HG03039 (cell line): ENCODE measurements around the gene BIVM.
"Not testable (repeated sequence)": the region's sequence is repeated elsewhere in the genome, so short reads cannot be mapped to it uniquely, and the experiment has no call there.

Source experiments
- ATAC-seq: cut with Tn5 transposase; IDR thresholded peaks from one replicate; pipeline ENCODE4 v1.9.1; 2021; ENCODE audit warnings: mild to moderate bottlenecking, moderate library complexity; ENCODE audit not compliant: unreplicated experiment

The BIVM gene, protein sequence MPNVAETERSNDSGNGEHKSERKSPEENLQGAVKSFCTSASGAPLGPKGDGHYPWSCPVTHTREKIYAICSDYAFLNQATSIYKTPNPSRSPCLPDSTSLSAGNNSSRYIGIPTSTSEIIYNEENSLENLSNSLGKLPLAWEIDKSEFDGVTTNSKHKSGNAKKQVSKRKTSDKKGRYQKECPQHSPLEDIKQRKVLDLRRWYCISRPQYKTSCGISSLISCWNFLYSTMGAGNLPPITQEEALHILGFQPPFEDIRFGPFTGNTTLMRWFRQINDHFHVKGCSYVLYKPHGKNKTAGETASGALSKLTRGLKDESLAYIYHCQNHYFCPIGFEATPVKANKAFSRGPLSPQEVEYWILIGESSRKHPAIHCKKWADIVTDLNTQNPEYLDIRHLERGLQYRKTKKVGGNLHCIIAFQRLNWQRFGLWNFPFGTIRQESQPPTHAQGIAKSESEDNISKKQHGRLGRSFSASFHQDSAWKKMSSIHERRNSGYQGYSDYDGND

DNA sequence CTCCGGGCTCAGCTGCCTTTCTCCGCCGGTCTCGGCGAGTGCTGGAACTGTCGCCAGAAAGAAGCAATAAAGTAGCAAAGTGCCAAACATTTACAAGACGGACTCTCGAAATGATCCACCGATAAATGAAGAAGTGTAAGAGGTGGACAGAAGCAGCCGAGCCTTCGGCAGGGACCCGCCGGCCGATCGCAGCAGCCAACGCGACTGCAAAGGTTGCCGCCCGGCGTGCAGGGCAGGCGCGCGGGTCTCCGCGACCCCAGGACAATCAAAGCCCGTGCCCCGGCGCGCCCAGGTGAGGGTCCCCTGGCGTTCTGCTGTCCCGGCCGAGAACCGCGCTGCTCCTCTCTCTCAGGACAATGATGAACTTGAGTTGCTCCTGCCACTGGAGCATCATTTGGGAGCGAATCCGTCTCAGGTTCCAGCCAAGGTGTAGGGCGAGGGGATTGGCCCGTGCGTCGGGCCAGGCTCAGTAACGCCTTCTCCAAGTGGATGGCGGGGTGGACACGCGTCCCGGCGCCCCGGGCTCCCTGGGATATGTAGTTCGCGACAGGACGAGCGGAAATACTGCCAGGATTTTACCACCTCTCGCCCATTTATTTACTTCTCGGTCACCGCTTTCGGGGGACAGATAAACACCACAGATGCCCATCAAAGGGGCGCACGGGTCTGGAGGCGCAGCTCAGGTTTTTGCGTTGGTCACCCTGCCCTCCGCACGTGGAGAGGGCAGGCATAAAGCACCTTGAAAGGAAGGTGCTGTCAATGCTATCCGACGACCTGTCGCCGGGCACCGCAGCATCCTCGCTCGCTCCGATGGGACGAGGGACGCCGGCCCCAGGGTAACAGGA lies at the start of gene BIVM, which contains the start of gene POGLUT2:
Gene BIVM, plus strand, starts transcription at position 539 of the 845 bp plus-strand sequence. CDS start 8,149 bp downstream, outside the sequence.
Gene POGLUT2, minus strand, starts transcription at position 396 of the 845 bp plus-strand sequence. Its CDS starts 306 bp downstream, at position 90.
- peak; percentile 83 for ATAC-seq

DNA sequence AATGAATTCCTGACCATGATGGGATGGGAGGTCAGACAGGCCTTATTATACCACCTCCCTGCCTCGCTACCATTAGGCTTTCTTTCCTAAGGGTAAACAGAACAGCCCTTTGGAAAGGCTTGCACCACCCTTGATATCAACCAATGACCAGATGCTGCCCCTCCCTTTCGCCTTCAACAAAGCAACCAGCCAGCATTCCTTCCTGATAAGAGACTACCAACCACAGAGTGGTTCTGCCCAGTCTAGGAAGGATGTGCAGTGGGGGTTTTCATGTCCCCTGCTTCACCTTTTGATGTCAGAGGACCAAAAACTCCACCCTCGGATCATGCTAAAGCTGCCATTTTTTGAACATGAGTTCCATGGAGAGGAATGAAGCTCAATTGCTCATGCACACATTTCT lies 47.0 kb upstream of the BIVM start:
- no peak for ATAC-seq

DNA sequence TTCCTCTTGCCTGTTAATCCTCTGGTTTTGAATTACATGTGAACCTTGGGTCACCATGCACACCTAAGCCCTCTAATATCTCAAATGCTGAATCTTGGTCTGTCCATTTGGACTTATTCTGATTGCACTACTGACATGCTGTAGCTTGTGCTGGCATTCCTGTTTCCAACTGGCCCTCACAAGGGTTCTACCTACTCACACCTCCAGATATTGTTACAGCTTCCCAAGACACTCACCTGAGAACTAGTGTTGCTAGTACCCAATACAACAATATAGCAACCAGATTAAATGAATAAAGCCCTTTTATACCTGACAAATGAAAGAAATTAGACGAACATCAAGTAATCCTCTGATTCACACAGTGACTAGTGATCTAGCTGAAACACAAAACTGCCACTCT lies 41.9 kb upstream of the BIVM start:
- no peak for ATAC-seq

DNA sequence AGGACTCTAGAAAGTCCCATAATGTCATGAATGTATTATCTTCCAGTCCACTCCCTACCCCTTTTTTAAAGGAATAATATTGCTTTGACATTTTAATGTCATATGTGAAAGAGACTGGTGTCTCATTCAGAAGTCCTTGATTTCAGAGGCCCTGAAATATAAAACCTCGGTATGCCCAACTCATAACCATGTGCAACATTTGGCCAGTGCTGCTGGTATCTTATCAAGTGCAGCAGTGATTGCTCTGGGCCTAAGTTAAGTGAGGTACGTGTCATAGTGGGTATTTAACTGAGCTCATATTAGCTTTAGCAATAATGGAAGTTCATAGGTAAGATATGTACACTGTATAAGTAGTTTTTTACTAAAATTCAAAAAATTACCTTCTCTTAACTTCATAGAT lies 40.1 kb upstream of the BIVM start:
- no peak for ATAC-seq

DNA sequence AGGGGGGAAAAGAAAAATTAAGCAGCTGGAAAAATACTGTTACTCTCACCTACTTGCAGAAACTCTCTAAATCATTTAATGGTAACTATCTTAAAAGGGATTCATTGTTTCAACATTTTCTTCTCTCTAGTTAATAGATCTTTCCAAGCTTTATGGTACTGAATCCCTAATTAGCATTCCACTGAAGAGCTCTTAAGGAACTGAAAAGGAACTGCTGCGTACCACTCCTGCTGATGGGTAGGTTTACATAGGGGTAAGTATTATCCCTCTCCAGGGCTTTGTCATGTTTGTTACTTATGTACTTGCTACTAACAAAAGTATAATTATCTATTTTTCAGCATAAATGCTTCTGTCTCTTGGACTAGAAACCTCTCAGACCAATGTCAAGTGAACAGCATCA lies 37.8 kb upstream of the BIVM start:
- no peak for ATAC-seq

DNA sequence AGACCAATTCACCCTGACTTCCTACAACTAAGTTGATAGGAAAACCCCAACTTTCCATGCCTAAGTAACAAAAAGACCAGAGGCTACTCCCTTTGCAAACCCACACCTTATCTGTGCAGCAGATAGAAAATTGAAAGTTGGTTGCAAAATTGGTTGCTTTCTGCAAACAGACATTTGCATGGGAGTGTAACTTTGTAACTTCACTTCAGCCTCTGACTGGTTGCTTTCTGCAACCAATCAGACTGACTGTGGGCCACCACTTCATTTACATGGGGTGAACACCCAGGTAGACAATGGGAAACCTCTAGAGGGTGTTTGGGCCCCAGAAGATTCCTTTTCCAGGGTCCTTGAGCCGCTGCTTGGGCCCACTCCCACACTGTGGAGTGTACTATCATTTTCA lies 35.2 kb upstream of the BIVM start:
- no peak for ATAC-seq

DNA sequence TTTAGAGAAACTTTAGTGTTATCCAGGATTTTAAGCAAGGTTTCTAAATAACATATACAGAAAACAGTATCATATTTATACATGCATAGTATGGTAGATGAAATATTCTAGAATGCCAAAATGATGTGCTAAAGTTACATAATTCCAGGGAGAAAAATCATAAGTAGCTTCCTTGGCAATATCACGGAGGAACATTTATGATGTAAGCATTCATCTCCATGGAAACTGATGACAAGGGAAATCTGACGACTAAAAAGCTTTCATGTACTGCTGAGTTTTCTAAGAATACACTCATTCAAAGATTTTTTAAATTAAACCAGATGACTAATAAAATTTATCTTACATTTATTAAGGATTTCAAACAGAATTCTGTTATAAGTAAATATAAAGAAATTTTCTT lies 30.0 kb upstream of the BIVM start:
- no peak for ATAC-seq

DNA sequence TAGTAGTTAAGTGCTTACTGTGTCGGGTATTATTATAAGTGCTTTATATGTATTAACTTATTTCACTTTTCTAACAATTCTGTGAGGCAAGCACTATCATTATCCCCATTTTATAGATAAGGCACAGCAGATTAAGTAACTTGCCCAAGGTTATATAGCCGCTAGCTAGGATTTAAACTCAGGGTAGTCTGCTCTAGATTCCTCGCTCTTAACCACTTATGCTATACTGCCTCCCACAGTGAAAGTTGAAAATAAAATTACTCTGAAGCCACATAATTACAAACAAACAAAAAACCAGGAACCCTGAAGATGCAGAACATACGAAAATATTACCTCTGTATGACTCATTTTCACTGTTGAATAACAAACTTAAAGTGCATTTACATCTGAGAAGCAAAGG lies 29.2 kb upstream of the BIVM start:
- no peak for ATAC-seq

DNA sequence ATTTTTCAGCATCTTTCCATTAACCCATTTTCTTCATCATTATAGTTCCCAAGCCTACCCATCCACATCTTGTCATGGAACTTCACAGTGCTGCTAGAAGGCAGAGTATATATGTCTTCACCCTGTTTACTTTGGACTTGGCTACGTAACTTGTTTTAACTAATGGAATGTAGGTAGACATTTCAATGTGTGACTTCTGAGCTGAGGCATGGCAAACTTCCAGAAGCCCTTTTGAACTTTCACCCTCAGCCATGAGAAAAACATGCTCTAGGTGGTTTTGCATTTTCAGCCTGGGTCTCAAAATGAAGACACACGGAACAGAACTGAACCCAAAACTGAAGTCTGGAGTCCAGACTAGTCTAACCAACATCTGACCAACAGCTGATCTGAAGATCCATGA lies 28.5 kb upstream of the BIVM start:
- ATAC-seq: no peak

DNA sequence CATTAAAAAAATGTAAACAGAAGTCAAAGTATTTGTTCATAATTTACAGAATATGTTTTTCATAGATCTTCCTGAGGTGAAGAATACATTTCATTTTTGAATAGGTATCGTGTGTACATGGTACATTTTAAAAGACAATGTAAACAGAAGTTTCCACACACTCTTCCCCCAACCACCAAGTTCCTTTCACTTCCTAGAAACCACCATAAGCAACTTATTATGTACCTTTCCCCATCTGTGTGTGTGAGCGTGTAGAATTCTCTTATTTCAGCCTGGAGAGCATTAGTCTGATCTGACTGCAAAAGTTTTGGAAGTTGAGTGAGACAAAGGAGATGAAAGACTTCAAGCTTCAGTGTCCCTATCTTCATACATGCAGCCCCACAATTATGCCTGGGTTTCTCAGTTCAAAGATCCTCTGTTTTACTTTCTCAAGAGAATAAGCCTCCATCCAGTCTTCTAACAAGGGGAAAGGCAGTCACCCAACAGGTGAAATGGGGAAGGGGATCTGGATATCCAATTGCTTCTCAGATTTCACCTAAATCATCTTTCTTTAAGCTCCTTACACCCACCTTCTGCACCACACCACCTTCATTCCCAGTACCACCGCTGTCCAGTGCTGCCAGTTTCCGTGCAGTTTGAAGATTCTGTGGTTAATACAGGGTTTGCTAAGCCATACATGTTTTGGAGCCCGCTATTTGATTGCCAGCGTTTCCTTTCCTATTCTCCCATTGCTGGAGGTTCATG lies 27.4 kb upstream of the BIVM start:
- no peak for ATAC-seq

DNA sequence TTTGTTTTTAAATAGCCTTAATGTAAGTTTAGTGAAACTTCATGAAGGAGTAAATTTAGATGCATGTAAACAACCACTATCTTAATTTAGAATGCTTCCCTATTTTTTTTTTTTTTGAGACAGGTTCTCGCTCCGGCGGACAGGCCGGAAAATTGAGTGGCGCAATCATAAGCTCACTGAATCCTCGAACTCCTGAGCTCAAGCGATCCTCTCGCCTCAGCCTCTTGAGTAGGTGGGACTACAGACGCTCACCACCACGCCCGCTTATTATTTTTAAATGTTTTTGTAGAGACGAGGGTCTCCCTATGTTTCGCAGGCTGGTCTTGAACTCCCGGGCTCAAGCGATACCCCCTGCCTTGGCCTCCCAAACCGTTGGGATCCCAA lies 26.9 kb upstream of the BIVM start:
- no peak for ATAC-seq

DNA sequence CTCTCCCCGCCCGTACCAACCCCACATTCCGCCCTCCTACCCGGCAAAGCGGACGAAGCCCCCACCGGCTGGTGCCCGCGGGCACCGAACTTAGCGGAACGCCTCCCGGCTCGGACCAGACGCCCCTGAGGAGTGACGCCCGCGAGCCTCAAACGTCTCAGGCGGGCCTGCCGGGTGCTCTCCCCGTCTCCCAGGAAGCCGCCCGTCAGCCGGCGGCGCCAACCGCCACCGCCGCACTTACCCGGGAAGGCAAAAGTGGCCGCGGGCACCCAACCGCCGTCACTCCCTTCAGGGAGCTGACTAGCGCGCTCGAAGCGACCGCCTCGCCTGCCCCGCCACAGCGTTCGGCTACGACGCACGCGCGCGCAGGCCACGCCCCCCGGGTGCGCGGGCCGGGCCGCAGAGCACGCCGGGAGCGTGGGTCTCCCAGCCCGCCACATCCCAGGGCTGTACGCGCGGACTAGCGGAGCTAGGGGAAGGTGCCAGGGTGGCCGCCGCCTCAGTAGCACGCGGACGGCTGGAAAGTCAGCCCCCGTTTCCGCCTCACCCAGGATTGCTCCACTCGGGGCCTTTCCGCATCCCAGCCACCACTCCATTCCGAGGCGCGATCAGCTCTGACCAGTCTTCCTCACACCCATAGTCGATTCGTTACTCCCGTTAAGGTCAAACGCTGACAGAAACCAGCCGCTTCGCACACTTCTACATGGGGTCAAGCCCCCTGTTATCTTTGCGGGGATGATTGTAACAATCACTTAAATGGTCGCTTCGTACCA lies 25.3 kb upstream of the BIVM start, which contains the start of gene TEX30:
Gene TEX30, minus strand, starts transcription at position 346 of the 773 bp plus-strand sequence. CDS start 3,760 bp downstream, outside the sequence.
- ATAC-seq: peak; percentile 94

DNA sequence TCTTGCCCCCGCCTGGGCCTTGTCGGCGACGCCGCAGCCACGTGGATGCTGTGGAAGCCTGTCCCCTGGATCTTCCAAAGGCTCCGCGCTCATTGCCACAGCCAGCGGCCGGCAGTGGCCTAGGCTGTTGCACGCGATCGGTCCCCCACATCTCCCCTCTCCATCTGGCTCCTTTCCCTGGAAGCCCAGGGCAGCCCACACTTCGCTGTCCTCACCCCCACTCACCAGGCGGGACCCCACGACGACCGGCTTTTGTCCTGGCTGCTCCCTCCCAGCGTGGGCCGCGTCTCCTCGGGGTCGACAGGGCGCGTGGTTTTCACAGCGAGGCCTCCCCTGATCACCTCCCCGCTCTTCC lies 24.7 kb upstream of the BIVM start:
- ATAC-seq: no peak

DNA sequence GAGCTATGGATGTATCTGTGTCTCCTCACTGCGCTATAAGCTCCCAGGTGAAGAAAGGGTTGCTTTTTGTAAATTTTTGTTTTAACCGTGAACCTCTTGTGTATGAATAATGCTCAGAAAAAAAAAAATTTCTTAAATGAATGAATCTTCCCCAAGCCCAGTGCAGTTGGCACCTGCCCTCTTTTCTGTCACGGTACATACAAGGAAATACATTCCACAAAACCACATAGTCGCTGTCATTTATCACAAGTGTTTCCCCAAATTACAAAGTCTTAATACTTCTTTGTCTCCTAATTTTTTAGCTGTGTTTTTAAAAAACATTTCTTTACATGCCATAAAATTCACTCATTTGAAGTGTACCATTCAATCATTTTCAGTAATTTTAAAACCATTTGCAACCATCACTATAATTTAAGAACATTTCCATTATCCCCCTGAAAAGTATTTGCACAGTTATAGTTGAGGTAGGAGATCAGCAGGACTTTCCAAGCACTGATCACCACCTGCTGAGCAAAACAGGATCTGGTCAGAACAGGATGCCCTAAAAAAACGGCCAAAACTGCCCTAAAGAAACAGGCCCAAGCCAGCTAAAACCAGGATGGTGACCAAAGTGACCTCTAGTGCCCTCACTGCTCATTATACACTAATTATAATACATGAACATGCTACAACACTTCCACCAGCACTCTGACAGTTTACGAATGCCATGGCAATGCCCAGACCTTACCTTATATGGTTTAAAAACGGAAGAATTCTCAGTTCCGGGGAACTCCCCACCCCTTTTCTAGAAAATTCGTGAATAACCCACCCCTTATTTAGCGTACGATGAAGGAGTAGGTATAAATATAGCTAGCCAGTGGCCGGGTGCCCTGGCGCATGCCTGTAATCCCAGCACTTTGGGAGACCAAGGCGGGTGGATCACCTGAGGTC lies 24.1 kb upstream of the BIVM start:
- ATAC-seq: no peak

DNA sequence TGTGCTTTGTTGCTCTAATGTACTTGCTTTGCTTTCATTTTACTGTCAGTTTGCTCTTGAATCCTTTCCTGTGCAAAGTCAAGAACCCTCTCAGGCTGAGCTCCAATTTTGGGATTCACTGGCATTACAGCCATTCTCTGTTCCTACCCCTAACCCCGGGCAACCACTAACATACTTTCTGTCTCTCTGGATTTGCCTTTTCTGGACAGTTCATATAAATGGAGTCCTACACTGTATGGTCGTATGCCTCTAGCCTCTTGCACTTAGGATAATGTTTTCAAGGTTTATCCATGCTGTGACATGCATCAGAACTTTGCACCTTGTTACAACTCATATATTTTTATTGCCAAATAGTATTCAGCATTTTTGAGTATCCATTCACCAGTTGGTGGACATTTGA lies 22.6 kb upstream of the BIVM start:
- no peak for ATAC-seq

DNA sequence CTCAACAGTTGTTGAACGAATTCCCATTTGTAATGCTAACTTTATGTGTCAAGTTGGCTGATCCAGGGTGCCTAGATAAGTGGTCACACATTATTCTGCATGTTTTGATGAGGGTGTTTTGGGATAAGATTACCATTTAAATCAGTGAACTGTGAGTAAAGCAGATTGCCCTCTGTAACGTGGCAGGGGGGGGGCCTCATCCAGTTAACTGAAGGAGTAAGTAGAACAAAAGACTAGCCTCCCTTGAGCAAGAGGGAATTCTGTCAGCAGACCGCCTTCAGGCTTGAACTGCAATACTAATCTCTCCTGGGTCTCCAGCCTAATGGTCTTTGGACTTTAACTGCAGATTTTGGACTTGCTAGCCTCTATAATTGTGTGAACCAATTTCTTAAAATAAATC lies 21.2 kb upstream of the BIVM start:
- no peak for ATAC-seq

DNA sequence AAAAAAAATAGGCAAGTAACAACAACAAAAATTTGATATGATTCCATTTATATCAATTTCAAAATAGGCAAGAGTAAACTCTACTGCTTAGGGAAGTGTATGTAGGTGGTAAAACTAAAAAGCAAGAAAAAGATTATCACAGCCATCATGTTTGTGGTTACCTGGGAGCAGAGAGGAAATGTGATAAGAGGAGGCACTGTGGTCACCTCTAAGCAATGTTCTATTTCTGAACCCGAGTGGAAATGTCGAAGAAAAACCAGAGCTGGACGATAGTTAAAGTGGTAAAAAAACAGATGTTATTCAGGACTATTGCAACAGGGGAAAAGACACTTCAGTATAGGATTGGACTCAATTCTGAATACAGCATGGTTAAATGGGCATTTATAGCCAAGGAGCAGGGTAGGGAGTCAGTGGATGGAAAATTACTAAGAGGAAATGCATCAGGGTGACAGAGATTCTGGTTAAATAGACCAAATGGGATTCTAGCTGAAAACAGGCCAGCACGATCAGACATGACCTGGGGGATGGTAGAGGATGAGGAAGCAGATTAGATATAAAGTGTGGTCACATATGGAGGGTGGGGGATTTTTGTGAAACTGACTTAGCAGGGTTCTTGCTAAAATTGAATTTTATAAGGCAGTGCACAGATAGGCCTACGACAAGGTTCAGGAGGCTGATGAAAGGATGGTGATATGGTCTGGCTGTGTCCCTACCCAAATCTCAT lies 19.3 kb upstream of the BIVM start:
- no peak for ATAC-seq

DNA sequence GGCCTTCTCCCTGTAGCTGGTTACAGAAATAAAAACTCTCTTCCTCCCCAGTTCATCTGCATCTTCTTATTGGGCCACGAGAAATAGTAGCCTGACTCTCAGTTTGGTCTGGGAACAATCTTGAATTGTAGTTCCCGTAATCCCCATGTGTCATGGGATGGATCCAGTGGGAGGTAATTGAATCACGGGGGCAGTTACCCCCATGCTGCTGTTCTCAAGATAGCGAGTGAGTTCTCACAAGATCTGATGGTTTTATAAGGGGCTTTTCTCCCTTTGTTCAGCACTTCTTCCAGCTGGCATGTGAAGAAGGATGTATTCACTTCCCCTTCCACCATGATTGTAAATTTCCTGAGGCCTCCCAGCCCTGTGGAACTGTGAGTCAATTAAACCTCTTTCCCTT lies 18.3 kb upstream of the BIVM start:
- ATAC-seq: not testable (repeated sequence)

DNA sequence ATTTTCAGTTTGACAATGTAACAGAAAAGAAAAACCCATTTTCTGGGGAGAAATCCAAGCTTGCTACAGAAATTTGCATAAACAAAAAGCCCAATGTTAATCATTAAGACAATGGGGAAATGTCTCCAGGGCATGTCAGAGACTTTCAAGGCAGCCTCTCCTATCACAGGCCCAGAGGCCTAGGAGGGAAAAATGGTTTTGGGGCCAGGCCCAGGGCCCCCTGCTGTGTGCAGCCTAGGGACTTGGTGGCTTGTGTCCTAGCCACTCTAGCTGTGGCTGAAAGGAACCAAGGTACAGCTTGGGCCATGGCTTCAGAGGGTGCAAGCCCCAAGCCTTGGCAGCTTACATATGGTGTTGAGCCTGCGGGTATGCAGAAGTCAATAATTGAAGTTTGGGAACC lies 17.3 kb upstream of the BIVM start:
- no peak for ATAC-seq
